Stimulated activated CD4-positive, alpha-beta T cell treated with anti-CD3 and anti-CD28 coated beads, Interleukin-4, amount 100 ng/mL, for 48 hours (primary cell): ENCODE measurements around the gene GNMT.
"Not testable (repeated sequence)": the region's sequence is repeated elsewhere in the genome, so short reads cannot be mapped to it uniquely, and the experiment has no call there.

Experiments used
- DNase-seq, 2 donors: peaks; one replicate each; pipeline ENCODE4 v3.0.0-alpha.2; 2020; ENCODE audit warnings: low read depth in 2 of 2

Gene GNMT

GRCh38 chr6:42974919-42975505 is 14.5 kb downstream of the GNMT start:
- DNase-seq: no peak

- DNase-seq: no peak
Observed at GRCh38 chr6:42978487-42978838, 17.9 kb downstream of the GNMT start.

GRCh38 chr6:42978839-42979522 is 18.4 kb downstream of the GNMT start, which contains the start of gene PEX6:
Gene PEX6 (minus strand): TSS chr6:42979181. CDS start chr6:42979150, 31 bp downstream.
- DNase-seq: peak; percentile 86 to 88

GRCh38 chr6:42979523-42980177 is 19.1 kb downstream of the GNMT start:
- no peak for DNase-seq

- no peak for DNase-seq
Observed at GRCh38 chr6:42981836-42982235, 21.3 kb downstream of the GNMT start.

GRCh38 chr6:42984001-42984923 is 23.7 kb downstream of the GNMT start, which contains the start of gene PPP2R5D:
Gene PPP2R5D (plus strand): TSS chr6:42984570. CDS start chr6:42984678, 108 bp downstream.
- DNase-seq: peak; percentile 89 to 97

GRCh38 chr6:42984924-42985475 is 24.4 kb downstream of the GNMT start:
- DNase-seq: no peak

- no peak for DNase-seq
Observed at GRCh38 chr6:42987533-42988451, 27.2 kb downstream of the GNMT start.

- DNase-seq: no peak
Observed at GRCh38 chr6:42988486-42989020, 28.0 kb downstream of the GNMT start.

- no peak for DNase-seq
Observed at GRCh38 chr6:42989923-42990322, 29.4 kb downstream of the GNMT start.

GRCh38 chr6:42993445-42993844 is 32.9 kb downstream of the GNMT start:
- no peak for DNase-seq

GRCh38 chr6:42996513-42996912 is 36.0 kb downstream of the GNMT start:
- DNase-seq: no peak

GRCh38 chr6:42998205-42998604 is 37.7 kb downstream of the GNMT start:
- not testable (repeated sequence) for DNase-seq

- no peak for DNase-seq
Observed at GRCh38 chr6:43001843-43002242, 41.3 kb downstream of the GNMT start.

GRCh38 chr6:43005844-43006243 is 45.3 kb downstream of the GNMT start:
- DNase-seq: no peak

- no peak for DNase-seq
Observed at GRCh38 chr6:43006251-43006650, 45.7 kb downstream of the GNMT start.

GRCh38 chr6:43007126-43007525 is 46.6 kb downstream of the GNMT start:
- DNase-seq: no peak

GRCh38 chr6:43009124-43009523 is 48.6 kb downstream of the GNMT start:
- DNase-seq: no peak

- DNase-seq: no peak
Observed at GRCh38 chr6:43011207-43011606, 50.7 kb downstream of the GNMT start.

GRCh38 chr6:43012364-43012763 is 51.8 kb downstream of the GNMT start:
- DNase-seq: no peak
